GM23338 (cell line): ENCODE results near the gene CLTRN. TPM values are rescaled to one million over a fixed set of nuclear protein-coding genes. Genes with fewer than 3 reads are reported as not detected.
"Not testable (repeated sequence)": the region's sequence is repeated elsewhere in the genome, so short reads cannot be mapped to it uniquely, and the experiment has no call there.

ENCODE experiments used
- ATAC-seq: fragments of 200-7000 bp; cut with Tn5 transposase; 3 replicates; pipeline ENCODE4 v1.9.1; 2020
- DNase-seq: peaks from one replicate; pipeline ENCODE4 v3.0.0-alpha.2; 2015; ENCODE audit warnings: low spot score
- H2AFZ ChIP-seq: fragments of 200-600 bp; sonication (generic); 2 replicates; pipeline ENCODE4 v1.8.0; 2016; ENCODE audit warnings: antibody characterized with exemption, mild to moderate bottlenecking, moderate library complexity
- H3F3A ChIP-seq: fragments of 200-600 bp; sonication (generic); replicated peaks from 2 replicates; pipeline ENCODE4 v1.8.0; 2017; ENCODE audit warnings: antibody characterized with exemption, mixed run types, low read depth
- H3K27ac ChIP-seq: fragments of 200-600 bp; sonication (generic); 2 replicates; pipeline ENCODE4 v1.6.1; 2016; ENCODE audit warnings: low read depth
- H3K27me3 ChIP-seq: fragments of 200-600 bp; sonication (generic); 2 replicates; pipeline ENCODE4 v1.8.0; 2016; ENCODE audit warnings: mild to moderate bottlenecking, mixed run types, moderate library complexity; ENCODE audit not compliant: insufficient read depth
- H3K36me3 ChIP-seq: fragments of 200-600 bp; sonication (generic); 2 replicates; pipeline ENCODE4 v1.8.0; 2016; ENCODE audit warnings: mild to moderate bottlenecking; ENCODE audit not compliant: insufficient read depth
- H3K4me1 ChIP-seq: fragments of 200-600 bp; sonication (generic); 2 replicates; pipeline ENCODE4 v1.8.0; 2016; ENCODE audit warnings: mild to moderate bottlenecking, moderate library complexity; ENCODE audit not compliant: insufficient read depth
- H3K4me2 ChIP-seq: fragments of 200-600 bp; sonication (generic); 2 replicates; pipeline ENCODE4 v1.7.1; 2017; ENCODE audit warnings: mixed run types
- H3K4me3 ChIP-seq: fragments of 200-600 bp; sonication (generic); 2 replicates; pipeline ENCODE4 v1.6.1; 2016; ENCODE audit warnings: mixed run types
- H3K79me2 ChIP-seq: fragments of 200-600 bp; sonication (generic); replicated peaks from 2 replicates; pipeline ENCODE4 v1.8.0; 2017; ENCODE audit warnings: mild to moderate bottlenecking; ENCODE audit not compliant: insufficient read depth
- H3K9me2 ChIP-seq: fragments of 200-600 bp; sonication (generic); 2 replicates; pipeline ENCODE4 v1.8.0; 2017; ENCODE audit not compliant: insufficient read depth
- H4K20me1 ChIP-seq: fragments of 200-600 bp; sonication (generic); replicated peaks from 2 replicates; pipeline ENCODE4 v1.8.0; 2017; ENCODE audit warnings: mild to moderate bottlenecking; ENCODE audit not compliant: insufficient read depth
- H3K27ac Mint-ChIP-seq: 2 replicates; pipeline ENCODE4 v1.8.0; 2020; ENCODE audit warnings: inconsistent platforms, mild to moderate bottlenecking, moderate library complexity, mixed read lengths
- H3K27me3 Mint-ChIP-seq: 3 replicates; pipeline ENCODE4 v1.8.0; 2022; ENCODE audit warnings: low read depth, mild to moderate bottlenecking, moderate library complexity, mixed read lengths, inconsistent platforms; ENCODE audit not compliant: insufficient read depth, poor library complexity
- H3K36me3 Mint-ChIP-seq: 3 replicates; pipeline ENCODE4 v1.8.0; 2021; ENCODE audit warnings: low read depth, mild to moderate bottlenecking, inconsistent platforms, moderate library complexity, mixed read lengths
- H3K4me1 Mint-ChIP-seq: 3 replicates; pipeline ENCODE4 v1.8.0; 2020; ENCODE audit warnings: mild to moderate bottlenecking, inconsistent platforms, mixed read lengths
- H3K4me3 Mint-ChIP-seq: 3 replicates; pipeline ENCODE4 v1.8.0; 2021; ENCODE audit warnings: moderate library complexity, mild to moderate bottlenecking, inconsistent platforms, mixed read lengths
- H3K9me3 Mint-ChIP-seq: 3 replicates; pipeline ENCODE4 v1.8.0; 2020; ENCODE audit warnings: moderate library complexity, mild to moderate bottlenecking, inconsistent platforms, mixed read lengths
- CREB1 ChIP-seq: fragments of 250-450 bp; sonication (Bioruptor Pico); IDR thresholded peaks from 2 replicates; pipeline ENCODE4 v1.5.0; 2020; ENCODE audit warnings: low read depth, mild to moderate bottlenecking, moderate library complexity
- EZH2 ChIP-seq: fragments of 200-600 bp; sonication (generic); IDR thresholded peaks from one replicate; pipeline ENCODE4 v1.8.0; 2017; ENCODE audit warnings: antibody characterized with exemption, mild to moderate bottlenecking, low read depth; ENCODE audit not compliant: unreplicated experiment
- POLR2AphosphoS5 ChIP-seq: IDR thresholded peaks from 2 replicates; pipeline ENCODE4 v1.6.1; 2016; ENCODE audit warnings: antibody characterized with exemption, low read depth
- ZNF331 ChIP-seq: fragments of 250-450 bp; sonication (Bioruptor Pico); IDR thresholded peaks from 2 replicates; pipeline ENCODE4 v1.5.0; 2020; ENCODE audit warnings: low read depth, mild to moderate bottlenecking, moderate library complexity
- polyA plus RNA-seq: library from polyadenylated mRNA; unstranded; fragments of >200 nt; fragmentation: Nextera tagmentation; extraction: Ambion mirVana; gene quantifications from 2 replicates; pipeline ENCODE4 v1.2.1, GENCODE V29; 2016
- total RNA-seq: library from RNA; depleted of rRNA; stranded (reverse); fragments of >200 nt; shearing (Covaris generic); gene quantifications from 2 replicates; pipeline ENCODE4 v1.2.3, GENCODE V29; 2014
- TF ChIP-seq, protein P1 (sequence below): fragments of 250-450 bp; sonication (Bioruptor Pico); IDR thresholded peaks from 2 replicates; pipeline ENCODE4 v1.5.0; 2020; ENCODE audit warnings: mild to moderate bottlenecking, moderate library complexity
- TF ChIP-seq, protein P2 (sequence below): IDR thresholded peaks from 2 replicates; pipeline ENCODE4 v1.6.1; 2016; ENCODE audit warnings: antibody characterized with exemption
- TF ChIP-seq, protein P3 (sequence below), 2 experiments: fragments of 200-600 bp in 1 of 2; sonication (generic) in 1 of 2; conservative IDR thresholded peaks; 2 replicates each; pipeline versions ENCODE4 v1.5.1 to v1.6.1; 2016 to 2017; ENCODE audit warnings: antibody characterized with exemption in 2 of 2, low read depth in 2 of 2, mild to moderate bottlenecking in 2 of 2, moderate library complexity in 1 of 2

Gene CLTRN
- total and polyA plus RNA-seq, 2 experiments from 2014 or later, result 1.7 to 2.7 TPM

DNA sequence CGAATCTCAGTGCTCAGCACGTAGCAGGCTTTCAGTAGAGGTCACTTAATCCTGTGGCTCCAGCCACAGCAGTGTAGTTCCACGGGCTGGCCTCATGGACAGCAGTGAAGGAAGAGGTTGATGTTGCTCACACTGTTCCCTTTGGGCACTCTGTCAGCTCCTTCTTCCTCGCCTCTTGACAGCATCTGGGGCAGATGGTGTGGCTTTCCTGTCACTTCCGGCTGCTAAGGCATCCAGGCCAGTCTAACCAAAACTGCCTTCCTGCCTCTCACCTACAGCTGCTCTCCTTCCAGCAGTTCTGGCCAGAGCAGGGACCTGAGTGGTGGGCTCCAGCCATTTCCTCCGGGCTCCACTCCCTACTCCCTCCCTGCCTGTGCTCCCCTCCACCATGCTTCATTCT, 9.8 kb downstream of the CLTRN start:
- H3K27ac ChIP-seq, H3F3A ChIP-seq, H3K4me3 Mint-ChIP-seq, H3K9me2 ChIP-seq, H3K27me3 Mint-ChIP-seq, H4K20me1 ChIP-seq, DNase-seq, H2AFZ ChIP-seq, H3K4me1 ChIP-seq, H3K36me3 ChIP-seq, H3K4me1 Mint-ChIP-seq, H3K27me3 ChIP-seq, H3K9me3 Mint-ChIP-seq, H3K27ac Mint-ChIP-seq, H3K4me3 ChIP-seq, ATAC-seq, H3K4me2 ChIP-seq, H3K79me2 ChIP-seq, H3K36me3 Mint-ChIP-seq: not testable (repeated sequence)

- no peak for DNase-seq
- Mint-ChIP-seq H3K4me3 (no peak overlapping the region), H3K4me1 (no peaks in the 10 kb centered on the region), H3K27ac (no peak overlapping the region), H3K27me3 (no peaks in the 10 kb centered on the region), H3K9me3 (no peaks in the 10 kb centered on the region; the same call in 2 of the 3 replicates), H3K36me3 (no peaks in the 10 kb centered on the region)
- Histone ChIP-seq H3F3A (no peaks in the 10 kb centered on the region), H3K9me2 (no peaks in the 10 kb centered on the region), H3K79me2 (no peaks in the 10 kb centered on the region), H3K4me1 (no peaks in the 10 kb centered on the region), H3K27me3 (no peaks in the 10 kb centered on the region), H3K4me3 (no peak overlapping the region), H3K36me3 (no peaks in the 10 kb centered on the region), H3K27ac (no peak overlapping the region), H3K4me2 (no peak overlapping the region), H4K20me1 (no peaks in the 10 kb centered on the region), H2AFZ (no peak overlapping the region)
- ATAC-seq, result no peak
- TF ChIP-seq ZNF331 (CRISPR knock-in tag), result no peak
- TF ChIP-seq CREB1 (CRISPR knock-in tag), result no peak
- no peak for TF ChIP-seq EZH2
- TF ChIP-seq, protein P1, sequence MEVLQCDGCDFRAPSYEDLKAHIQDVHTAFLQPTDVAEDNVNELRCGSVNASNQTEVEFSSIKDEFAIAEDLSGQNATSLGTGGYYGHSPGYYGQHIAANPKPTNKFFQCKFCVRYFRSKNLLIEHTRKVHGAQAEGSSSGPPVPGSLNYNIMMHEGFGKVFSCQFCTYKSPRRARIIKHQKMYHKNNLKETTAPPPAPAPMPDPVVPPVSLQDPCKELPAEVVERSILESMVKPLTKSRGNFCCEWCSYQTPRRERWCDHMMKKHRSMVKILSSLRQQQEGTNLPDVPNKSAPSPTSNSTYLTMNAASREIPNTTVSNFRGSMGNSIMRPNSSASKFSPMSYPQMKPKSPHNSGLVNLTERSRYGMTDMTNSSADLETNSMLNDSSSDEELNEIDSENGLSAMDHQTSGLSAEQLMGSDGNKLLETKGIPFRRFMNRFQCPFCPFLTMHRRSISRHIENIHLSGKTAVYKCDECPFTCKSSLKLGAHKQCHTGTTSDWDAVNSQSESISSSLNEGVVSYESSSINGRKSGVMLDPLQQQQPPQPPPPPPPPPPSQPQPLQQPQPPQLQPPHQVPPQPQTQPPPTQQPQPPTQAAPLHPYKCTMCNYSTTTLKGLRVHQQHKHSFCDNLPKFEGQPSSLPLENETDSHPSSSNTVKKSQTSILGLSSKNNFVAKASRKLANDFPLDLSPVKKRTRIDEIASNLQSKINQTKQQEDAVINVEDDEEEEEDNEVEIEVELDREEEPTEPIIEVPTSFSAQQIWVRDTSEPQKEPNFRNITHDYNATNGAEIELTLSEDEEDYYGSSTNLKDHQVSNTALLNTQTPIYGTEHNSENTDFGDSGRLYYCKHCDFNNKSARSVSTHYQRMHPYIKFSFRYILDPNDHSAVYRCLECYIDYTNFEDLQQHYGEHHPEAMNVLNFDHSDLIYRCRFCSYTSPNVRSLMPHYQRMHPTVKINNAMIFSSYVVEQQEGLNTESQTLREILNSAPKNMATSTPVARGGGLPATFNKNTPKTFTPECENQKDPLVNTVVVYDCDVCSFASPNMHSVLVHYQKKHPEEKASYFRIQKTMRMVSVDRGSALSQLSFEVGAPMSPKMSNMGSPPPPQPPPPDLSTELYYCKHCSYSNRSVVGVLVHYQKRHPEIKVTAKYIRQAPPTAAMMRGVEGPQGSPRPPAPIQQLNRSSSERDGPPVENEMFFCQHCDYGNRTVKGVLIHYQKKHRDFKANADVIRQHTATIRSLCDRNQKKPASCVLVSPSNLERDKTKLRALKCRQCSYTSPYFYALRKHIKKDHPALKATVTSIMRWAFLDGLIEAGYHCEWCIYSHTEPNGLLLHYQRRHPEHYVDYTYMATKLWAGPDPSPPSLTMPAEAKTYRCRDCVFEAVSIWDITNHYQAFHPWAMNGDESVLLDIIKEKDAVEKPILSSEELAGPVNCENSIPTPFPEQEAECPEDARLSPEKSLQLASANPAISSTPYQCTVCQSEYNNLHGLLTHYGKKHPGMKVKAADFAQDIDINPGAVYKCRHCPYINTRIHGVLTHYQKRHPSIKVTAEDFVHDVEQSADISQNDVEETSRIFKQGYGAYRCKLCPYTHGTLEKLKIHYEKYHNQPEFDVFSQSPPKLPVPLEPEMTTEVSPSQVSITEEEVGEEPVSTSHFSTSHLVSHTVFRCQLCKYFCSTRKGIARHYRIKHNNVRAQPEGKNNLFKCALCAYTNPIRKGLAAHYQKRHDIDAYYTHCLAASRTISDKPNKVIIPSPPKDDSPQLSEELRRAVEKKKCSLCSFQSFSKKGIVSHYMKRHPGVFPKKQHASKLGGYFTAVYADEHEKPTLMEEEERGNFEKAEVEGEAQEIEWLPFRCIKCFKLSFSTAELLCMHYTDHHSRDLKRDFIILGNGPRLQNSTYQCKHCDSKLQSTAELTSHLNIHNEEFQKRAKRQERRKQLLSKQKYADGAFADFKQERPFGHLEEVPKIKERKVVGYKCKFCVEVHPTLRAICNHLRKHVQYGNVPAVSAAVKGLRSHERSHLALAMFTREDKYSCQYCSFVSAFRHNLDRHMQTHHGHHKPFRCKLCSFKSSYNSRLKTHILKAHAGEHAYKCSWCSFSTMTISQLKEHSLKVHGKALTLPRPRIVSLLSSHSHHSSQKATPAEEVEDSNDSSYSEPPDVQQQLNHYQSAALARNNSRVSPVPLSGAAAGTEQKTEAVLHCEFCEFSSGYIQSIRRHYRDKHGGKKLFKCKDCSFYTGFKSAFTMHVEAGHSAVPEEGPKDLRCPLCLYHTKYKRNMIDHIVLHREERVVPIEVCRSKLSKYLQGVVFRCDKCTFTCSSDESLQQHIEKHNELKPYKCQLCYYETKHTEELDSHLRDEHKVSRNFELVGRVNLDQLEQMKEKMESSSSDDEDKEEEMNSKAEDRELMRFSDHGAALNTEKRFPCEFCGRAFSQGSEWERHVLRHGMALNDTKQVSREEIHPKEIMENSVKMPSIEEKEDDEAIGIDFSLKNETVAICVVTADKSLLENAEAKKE (CRISPR knock-in tag), result no peak
- TF ChIP-seq, protein P2, sequence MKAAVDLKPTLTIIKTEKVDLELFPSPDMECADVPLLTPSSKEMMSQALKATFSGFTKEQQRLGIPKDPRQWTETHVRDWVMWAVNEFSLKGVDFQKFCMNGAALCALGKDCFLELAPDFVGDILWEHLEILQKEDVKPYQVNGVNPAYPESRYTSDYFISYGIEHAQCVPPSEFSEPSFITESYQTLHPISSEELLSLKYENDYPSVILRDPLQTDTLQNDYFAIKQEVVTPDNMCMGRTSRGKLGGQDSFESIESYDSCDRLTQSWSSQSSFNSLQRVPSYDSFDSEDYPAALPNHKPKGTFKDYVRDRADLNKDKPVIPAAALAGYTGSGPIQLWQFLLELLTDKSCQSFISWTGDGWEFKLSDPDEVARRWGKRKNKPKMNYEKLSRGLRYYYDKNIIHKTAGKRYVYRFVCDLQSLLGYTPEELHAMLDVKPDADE, result no peak
- no peak for TF ChIP-seq POLR2AphosphoS5
- TF ChIP-seq, protein P3, sequence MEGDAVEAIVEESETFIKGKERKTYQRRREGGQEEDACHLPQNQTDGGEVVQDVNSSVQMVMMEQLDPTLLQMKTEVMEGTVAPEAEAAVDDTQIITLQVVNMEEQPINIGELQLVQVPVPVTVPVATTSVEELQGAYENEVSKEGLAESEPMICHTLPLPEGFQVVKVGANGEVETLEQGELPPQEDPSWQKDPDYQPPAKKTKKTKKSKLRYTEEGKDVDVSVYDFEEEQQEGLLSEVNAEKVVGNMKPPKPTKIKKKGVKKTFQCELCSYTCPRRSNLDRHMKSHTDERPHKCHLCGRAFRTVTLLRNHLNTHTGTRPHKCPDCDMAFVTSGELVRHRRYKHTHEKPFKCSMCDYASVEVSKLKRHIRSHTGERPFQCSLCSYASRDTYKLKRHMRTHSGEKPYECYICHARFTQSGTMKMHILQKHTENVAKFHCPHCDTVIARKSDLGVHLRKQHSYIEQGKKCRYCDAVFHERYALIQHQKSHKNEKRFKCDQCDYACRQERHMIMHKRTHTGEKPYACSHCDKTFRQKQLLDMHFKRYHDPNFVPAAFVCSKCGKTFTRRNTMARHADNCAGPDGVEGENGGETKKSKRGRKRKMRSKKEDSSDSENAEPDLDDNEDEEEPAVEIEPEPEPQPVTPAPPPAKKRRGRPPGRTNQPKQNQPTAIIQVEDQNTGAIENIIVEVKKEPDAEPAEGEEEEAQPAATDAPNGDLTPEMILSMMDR (conservative IDR thresholded peaks at IDR 0.05; ENCODE audit: low read depth in 2 of 2), result no peak
These were observed 10.6 kb downstream of the CLTRN start for GRCh38 chrX:15653961-15654360.

- H3K4me1 ChIP-seq, H3K9me3 Mint-ChIP-seq, H4K20me1 ChIP-seq, H3K79me2 ChIP-seq, H2AFZ ChIP-seq, H3K4me2 ChIP-seq, H3K4me1 Mint-ChIP-seq, H3K27me3 ChIP-seq, DNase-seq, H3K4me3 Mint-ChIP-seq, H3K36me3 Mint-ChIP-seq, H3K4me3 ChIP-seq, H3K36me3 ChIP-seq, H3K27me3 Mint-ChIP-seq, H3K27ac ChIP-seq, H3K9me2 ChIP-seq, H3K27ac Mint-ChIP-seq, H3F3A ChIP-seq: not testable (repeated sequence)
- peak; percentile 82 for ATAC-seq
These were observed 17.1 kb downstream of the CLTRN start for GRCh38 chrX:15647510-15647909.
